HG02885 (cell line): ENCODE measurements around the gene ABCB10.
"Not testable (repeated sequence)": the region's sequence is repeated elsewhere in the genome, so short reads cannot be mapped to it uniquely, and the experiment has no call there.

ENCODE experiments used
- ATAC-seq: cut with Tn5 transposase; IDR thresholded peaks from one replicate; pipeline ENCODE4 v1.9.1; 2021; ENCODE audit warnings: mild to moderate bottlenecking; ENCODE audit not compliant: unreplicated experiment, poor library complexity

ABCB10 gene

GRCh38 chr1:229480495-229480894 lies 78.0 kb downstream of the ABCB10 start:
- no peak for ATAC-seq

GRCh38 chr1:229479660-229480399 lies 78.7 kb downstream of the ABCB10 start:
- peak; percentile 65 for ATAC-seq

- ATAC-seq = peak; percentile 80
Measured at GRCh38 chr1:229478852-229479251, 79.7 kb downstream of the ABCB10 start.

GRCh38 chr1:229475859-229476258 lies 82.6 kb downstream of the ABCB10 start:
- not testable (repeated sequence) for ATAC-seq

GRCh38 chr1:229474509-229474908 lies 84.0 kb downstream of the ABCB10 start:
- ATAC-seq = no peak

- no peak for ATAC-seq
Measured at GRCh38 chr1:229471175-229471574, 87.3 kb downstream of the ABCB10 start.

GRCh38 chr1:229470406-229471043 lies 88.0 kb downstream of the ABCB10 start:
- no peak for ATAC-seq

GRCh38 chr1:229466887-229467286 lies 91.6 kb downstream of the ABCB10 start:
- no peak for ATAC-seq
